ENCODE data around the gene DNAJB5.

DNA sequence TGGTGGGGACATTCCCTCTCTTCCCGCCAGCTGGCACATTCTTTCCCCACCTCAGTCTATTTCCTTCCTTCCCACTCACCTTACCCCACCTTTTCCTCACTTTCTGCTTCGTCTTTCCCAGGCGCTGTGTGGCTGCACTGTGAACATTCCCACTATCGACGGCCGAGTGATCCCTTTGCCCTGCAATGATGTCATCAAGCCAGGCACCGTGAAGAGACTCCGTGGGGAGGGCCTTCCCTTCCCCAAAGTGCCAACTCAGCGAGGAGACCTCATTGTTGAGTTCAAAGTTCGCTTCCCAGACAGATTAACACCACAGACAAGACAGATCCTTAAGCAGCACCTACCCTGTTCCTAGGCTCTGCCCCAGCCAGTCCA, 7.3 kb downstream of the DNAJB5 start:
- no peak for TF ChIP-seq POLR2A (IDR thresholded peaks at IDR 0.05)
- TF ChIP-seq, protein P1, sequence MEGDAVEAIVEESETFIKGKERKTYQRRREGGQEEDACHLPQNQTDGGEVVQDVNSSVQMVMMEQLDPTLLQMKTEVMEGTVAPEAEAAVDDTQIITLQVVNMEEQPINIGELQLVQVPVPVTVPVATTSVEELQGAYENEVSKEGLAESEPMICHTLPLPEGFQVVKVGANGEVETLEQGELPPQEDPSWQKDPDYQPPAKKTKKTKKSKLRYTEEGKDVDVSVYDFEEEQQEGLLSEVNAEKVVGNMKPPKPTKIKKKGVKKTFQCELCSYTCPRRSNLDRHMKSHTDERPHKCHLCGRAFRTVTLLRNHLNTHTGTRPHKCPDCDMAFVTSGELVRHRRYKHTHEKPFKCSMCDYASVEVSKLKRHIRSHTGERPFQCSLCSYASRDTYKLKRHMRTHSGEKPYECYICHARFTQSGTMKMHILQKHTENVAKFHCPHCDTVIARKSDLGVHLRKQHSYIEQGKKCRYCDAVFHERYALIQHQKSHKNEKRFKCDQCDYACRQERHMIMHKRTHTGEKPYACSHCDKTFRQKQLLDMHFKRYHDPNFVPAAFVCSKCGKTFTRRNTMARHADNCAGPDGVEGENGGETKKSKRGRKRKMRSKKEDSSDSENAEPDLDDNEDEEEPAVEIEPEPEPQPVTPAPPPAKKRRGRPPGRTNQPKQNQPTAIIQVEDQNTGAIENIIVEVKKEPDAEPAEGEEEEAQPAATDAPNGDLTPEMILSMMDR (IDR thresholded peaks at IDR 0.05) = no peak

Measured in lower leg skin (tissue), 3 donors.